ENCODE measurements around the gene DLX1. TPM values are rescaled to one million over a fixed set of nuclear protein-coding genes. Genes with fewer than 3 reads are reported as not detected.
"Not testable (repeated sequence)": the region's sequence is repeated elsewhere in the genome, so short reads cannot be mapped to it uniquely, and the experiment has no call there.

The DLX1 gene
- total RNA-seq, 1 donor from 2014 or later: not detected

DNA sequence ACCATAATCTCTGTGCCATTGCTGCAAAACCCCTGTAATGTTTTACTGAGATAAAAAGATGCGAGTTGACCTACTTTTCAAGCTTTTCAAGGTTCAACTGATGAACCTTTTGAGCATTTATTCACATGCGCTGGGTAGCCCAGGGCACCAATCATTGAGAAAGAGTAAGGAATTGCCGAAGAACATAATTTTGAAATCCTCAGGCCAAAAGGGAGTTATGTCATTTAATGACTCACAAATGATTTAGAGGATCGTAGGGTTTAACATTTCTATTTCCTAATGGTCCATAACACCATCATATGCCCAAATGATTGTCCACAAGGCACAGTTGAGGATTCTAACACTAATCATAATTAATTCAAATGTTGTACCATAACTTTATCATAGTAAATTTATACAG is 20.2 kb upstream of the DLX1 start:
- no peak for DNase-seq (ENCODE audit: low read depth)

DNA sequence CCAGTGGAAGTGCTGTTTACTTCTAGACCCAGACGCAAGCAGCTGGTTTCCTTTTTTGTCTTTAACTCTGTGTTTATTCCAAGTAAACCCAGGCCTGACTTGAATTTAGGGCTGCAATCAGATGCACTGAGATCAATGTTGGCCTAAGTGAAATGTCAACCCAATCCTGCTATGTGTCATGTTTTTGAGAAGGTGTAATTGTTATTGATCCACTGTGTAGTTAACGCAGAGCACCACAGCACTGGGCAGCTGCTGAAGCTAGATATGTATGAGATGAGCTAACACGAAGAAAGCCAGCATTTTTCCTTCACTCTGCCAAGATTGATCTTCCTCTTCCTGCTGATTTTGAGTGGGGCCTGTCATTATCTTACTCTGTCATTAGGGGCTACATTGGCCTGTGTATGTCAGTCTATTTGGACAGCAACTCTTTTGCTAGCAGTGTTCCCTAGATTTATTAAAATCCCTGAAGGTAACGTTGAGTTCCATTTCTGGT is 18.9 kb upstream of the DLX1 start:
- no peak for DNase-seq (ENCODE audit: low read depth)

DNA sequence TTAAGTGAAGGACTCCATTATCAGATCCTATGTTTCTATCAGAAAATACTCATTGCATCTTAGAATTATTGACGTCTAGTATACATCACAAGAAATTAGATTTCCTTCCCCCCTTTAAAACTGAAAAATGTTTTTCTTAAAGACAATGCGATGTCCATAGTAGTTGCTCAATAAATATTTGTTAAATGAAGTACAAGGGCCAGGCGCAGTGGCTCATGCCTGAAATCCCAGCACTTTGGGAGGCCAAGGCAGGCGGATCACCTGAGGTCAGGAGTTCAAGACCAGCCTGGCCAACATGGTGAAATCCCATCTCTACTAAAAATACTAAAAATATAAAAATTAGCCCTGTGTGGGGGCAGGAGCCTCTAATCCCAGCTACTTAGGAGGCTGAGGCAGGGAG is 17.4 kb upstream of the DLX1 start:
- not testable (repeated sequence) for DNase-seq (ENCODE audit: low read depth)

DNA sequence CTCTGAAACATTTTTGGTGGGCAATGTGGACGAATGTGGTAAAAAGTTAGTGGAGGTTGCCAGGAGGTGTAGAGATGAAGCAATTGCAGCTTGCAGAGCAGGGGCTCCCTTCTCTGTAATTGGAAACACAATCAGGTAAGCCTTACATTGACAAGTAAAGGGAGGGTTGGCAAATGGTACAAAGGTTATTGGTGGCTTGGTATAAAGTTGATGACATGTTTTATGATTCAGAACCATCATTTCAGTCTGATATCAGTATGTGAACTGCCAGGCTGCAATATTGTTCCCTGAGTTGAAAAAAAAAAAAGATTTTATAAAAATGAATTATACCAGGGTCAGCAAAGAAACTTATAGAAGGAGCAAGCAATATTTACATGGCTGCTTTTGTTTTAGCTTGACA is 14.4 kb upstream of the DLX1 start:
- DNase-seq (ENCODE audit: low read depth): no peak

DNA sequence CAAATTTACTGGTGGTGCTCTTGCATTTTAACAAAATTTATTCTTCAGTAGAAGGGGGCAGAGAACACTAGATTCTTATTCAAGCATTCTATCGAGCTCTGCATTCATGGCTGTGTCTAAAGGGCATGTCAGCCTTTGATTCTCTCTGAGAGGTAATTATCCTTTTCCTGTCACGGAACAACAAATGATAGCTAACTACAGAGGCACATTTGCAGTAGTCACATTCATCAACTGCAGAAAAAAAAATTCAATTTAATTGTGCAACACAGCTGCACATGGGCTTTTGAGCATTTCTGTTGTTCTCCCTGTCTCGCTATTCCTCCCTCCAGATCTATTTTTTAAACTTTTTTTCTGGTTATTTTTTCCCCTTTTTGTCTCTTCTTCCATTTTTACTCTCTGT is 13.0 kb upstream of the DLX1 start:
- no peak for DNase-seq (ENCODE audit: low read depth)

DNA sequence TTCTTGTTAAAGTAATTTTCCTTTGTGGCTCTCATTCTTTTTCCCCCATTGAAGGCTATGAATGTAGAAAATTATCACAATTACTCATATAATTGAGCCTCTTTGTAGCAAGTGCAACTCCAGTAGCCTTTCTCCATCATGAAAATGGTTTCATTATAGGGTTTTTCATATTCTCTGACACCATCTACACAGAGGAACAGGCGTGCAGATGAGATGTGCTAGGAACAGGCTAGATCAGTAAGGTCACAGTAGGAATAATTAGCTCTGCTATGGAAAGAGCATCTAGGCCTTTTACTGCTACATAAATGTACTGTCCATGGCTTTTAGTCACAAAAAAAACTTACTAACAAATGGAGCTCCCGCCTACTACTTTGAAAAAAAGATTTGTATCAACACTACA is 12.6 kb upstream of the DLX1 start:
- no peak for DNase-seq (ENCODE audit: low read depth)

DNA sequence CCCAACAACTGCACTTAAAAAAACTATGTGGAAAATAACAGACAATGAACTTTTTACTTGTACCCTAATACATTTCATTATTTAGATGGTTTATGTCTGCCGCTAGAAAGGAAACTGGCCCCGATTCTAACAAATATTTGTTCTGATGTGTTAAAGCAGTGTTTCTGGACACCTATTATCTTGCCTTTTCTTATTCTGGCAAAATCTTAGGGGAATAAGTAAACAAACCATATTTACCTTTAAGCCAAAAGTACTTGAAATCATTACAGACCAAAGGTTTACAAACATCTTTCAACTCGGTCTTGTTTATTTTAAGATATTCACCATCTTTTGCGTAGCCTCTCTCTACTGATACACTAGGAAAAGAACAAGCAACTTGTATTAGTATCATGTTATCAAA is 11.8 kb upstream of the DLX1 start:
- no peak for DNase-seq (ENCODE audit: low read depth)

DNA sequence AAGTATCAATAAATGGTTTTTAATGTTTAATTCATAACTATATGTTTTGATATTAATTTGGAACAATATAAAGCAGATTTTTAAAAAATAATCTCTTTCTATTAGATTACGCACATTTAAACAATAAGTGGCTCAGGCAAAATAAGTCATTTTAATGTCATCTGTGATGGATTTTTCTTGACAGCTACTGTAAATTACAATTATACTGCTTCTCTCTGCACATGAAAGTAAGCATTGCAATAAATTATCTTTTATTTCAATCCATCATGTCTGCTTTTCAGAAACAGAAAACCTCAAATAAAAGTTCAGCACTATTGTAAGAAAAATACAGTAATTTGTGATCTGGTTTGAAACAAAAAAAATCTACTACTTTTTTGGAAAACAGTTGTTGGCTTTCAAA is 11.1 kb upstream of the DLX1 start:
- DNase-seq (ENCODE audit: low read depth): no peak

DNA sequence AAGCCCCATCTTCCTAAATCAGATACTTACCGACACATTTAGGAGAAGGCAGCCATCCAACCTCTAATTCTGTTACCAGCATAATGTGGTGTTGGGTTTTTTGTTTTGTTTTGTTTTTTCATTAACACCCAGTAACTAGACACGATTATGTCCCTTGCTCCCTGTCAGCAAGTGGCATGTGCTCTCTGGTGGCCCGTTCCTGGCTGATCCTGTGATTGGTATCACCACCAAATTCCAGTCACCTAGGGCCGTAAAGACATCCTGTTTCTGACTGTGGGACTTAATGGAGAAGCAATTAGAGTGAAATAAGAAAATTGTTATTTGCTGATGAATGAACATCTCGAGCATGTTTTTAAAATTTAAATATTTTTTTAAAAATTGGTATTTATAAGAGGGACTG is 5.9 kb upstream of the DLX1 start:
- DNase-seq (ENCODE audit: low read depth): no peak

DNA sequence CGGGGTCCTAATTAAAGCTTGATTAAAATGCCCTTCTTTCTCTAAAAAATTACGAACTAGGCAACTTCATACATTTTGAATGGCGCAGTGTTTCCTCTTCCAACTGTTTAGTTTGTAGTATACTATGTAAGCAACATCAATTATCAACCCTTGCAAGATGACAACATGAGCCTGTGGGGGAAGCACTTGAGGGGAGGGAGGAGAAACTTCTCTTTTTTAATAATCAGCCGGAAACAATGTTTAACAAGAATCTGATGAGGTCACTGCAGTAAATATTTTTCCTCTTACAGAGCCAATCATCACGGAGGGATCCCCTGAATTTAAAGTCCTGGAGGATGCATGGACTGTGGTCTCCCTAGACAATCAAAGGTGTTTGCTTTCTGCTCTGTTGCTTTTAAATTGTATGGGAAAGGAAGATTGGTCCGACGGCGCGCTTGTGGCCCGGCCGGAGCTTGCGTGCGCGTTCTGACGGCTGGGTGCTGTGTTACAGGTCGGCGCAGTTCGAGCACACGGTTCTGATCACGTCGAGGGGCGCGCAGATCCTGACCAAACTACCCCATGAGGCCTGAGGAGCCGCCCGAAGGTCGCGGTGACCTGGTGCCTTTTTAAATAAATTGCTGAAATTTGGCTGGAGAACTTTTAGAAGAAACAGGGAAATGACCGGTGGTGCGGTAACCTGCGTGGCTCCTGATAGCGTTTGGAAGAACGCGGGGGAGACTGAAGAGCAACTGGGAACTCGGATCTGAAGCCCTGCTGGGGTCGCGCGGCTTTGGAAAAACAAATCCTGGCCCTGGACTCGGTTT is 5.3 kb upstream of the DLX1 start:
- DNase-seq (ENCODE audit: low read depth): no peak

DNA sequence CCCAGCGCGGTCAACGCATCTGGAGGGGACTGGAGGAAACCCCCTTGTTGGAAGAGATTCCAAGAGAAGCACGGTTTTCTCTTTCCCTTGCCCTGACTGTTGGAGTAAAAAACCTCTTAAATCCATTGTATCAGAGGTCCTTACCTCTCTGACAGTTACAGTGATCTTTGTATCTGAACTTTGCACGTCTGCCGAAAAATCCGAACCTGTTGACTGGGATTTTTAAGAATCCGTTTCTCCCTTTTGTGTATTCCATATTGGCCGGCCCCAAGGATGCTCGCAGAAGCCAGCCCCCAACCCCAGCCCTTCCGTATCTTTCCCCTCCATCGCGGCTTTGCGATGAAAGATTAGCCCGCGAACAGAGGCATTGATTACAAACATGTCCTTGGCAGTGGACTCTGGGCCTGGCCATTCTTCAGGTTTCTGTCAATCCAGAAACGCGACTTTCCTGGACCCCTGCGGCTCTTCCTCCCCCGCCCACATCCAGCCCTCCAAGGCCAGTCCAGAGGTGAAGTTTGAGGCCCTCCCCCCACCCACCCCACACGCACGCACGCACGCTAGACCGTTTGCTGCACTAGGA is 4.6 kb upstream of the DLX1 start:
- DNase-seq (ENCODE audit: low read depth): no peak

DNA sequence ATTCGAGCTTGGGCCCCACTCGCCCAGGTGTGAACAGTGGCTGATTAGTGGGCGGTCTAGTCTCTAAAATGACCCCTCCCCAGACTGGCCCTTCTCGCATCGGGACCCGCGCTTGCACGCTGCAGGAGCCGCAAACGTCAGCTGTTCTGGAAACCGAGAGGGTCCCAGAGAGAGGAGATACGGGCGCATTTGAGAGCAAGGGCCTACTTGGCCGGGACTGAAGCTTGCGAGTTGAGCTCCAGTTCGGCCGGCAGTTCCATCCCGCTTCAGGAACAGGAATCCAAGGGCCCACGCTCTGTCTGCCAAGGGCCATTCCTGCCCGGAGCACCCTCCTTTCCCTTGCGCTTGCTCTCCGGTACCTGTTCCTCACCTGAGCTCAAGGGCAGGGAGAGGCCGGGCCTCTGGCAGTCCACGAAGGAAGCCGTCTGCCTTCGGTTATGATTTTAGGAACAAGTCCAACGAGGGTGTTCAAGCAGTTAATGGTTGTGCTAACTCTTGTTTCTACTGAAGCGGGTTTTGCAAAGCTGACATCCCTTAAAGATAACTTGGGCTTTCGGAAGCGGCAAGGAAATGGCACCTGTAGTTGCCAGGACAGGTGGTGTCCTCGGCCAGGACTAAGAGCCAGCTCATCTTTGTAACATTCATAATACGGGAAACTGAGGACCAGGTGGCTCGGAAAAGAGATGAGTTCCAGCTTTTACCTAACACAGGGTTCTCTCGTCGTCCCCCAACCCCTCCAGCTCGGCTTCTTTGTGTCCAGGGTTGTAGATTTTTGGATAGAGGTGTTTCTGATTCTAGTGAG is 3.9 kb upstream of the DLX1 start:
- DNase-seq (ENCODE audit: low read depth): no peak

DNA sequence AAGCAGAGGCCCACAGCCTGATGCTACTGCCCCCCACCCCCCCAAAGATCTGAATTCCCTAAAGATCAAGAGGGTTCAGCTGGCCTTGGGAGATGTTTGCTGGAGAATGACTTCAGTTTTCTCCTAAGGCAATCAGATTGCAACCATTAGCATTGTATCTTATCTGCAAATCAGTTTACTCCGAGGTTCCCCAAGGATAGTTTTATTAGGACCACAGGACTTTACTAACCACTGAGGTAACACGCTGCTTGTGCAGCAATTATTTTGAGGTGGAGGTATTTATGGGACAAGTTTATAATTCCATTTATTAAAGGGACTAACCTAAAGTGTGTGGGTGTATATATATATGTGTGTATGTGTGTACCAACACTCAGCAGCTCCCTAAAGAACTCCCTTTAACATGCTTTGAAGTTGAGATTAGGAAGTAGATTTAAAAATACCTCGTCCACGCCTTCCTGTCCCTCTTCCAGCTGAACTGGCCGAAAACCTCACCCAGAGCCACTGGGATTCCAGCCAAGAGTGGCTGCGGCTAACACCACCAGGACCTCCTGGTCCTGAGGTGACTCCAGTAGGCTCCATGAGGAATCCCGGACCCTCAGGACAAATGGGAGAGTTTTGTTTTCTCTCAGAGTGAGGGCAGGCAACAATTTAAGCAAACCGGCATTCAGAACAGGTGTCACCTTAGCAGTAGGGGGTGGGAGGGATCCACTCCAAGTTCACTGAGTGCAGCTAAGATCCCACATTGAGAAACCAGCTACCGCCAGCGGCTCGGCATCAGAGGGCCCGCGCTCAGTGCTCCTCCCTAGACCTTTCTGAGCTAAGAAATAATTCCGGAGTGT is 3.0 kb upstream of the DLX1 start:
- no peak for DNase-seq (ENCODE audit: low read depth)

DNA sequence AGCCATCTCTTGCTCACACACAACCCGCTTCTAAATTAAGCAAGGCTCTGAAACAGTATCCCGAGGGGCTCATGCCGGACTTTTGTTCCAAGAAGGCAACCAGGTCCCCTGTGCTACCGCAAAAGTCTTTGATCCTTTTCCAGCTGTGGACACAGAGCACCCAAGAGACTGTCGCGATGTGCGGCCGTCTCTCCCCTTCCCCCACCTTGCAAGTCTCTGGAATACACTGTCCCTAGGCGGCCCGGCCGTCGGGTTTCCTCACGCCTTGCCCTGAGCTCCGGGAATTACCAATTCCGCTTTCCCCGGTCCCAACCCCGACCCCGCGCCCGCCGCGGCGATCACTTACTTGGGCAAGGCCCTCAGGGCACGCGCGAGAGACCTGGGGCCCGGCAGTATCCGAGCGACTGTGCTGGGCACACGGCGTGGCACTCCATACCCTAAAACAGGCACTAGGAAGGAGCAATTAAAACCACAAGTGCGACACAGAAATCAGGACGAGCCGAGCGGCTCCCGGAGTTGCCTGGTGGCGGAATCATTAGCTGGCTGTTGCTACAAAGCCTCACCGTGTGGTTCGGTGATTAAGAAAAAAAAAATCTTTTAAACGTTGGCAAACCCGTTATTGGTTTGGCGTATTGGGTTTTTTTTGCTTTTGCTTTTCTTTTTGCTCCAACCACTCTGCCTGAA is 2.2 kb upstream of the DLX1 start:
- no peak for DNase-seq (ENCODE audit: low read depth)

DNA sequence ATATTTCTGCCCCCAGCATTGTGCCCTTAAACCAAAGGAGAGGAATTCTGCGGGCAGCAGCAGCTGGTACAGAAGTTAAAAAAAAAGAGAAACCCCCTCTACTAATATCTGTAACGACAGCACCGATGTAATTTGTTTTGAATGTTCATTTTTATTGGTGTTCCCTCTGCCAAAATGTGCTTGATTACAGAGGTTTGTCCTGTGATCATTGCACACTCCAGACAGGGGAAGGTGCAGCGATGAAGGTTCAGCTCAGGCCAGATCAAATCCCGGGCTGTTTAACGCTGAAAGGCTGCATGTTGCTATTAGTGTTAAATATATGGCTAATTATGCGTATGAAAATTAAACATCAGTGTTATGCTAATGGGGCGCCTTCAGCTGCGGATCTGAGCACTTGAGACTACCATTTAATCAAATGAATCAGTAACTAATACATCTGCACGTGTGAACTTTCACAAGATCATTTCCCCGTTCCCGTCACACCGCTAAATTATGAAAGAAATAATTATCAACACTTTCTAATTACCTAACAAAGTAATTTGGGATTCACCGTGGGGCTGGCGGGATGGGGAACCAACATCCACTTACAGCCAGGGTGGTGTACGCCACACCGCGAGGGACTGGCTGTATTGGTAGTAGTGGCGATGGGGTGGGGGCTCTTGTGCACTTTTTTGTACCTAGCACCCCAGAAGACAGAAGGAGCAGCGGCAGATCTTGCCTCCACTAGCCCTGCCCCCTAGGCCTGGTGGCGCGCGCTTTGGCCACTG is 1.5 kb upstream of the DLX1 start:
- DNase-seq (ENCODE audit: low read depth): no peak

DNA sequence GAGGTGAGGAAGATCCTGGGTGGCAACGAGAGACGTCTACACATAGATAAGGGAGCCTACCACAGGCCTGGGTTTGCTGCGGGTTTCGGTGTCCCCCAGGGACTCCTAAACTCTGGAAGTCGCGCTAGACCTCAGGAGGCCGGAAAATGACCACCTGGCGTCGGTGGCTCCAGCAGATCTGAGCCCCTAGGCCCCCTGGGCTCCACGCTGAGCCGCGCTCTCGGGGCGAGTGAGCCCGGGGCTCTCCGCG is 987 bp upstream of the DLX1 start:
- DNase-seq (ENCODE audit: low read depth): no peak

DNA sequence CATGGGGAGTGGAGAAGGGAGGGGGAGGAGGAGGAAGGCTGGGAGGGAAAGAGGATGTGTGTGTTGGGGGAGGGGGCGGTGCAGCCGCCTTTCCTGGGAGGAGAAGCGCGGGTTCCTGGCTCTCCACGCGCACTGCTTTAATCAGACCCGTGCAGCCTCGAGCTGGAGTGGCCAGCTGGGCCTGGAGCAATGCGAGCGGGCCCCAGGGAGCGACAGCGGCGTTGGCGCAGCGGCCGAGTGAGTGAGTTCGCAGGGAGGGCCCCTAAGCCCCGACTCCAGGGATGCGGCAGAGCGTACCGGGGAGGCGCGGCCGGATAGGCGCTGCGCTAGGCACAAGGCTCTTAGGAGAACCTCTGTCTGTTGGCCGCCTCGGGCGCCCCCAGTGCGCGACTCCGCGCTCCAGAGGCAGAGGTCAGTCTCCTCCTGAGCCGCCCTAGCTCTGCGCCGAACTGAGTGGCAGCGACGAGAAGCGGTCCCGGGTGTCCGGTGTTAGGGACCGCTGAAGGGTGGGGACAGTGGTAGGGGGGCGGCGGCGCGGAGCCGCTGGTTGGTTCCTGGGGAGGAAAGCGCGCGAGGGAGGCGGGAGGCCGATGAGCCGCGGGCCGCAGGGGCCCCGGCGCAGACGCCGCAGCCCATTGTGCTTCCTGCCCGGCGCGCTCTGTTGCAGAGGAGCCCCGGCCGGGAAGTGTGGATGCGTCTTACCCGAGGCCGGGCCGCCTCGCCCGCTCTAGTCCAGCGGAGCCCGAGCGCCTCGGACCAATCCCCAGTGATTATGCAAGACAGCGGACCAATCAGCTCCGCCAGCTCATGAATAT is 455 bp upstream of the DLX1 start:
- peak; percentile 85 for DNase-seq (ENCODE audit: low read depth)

DNA sequence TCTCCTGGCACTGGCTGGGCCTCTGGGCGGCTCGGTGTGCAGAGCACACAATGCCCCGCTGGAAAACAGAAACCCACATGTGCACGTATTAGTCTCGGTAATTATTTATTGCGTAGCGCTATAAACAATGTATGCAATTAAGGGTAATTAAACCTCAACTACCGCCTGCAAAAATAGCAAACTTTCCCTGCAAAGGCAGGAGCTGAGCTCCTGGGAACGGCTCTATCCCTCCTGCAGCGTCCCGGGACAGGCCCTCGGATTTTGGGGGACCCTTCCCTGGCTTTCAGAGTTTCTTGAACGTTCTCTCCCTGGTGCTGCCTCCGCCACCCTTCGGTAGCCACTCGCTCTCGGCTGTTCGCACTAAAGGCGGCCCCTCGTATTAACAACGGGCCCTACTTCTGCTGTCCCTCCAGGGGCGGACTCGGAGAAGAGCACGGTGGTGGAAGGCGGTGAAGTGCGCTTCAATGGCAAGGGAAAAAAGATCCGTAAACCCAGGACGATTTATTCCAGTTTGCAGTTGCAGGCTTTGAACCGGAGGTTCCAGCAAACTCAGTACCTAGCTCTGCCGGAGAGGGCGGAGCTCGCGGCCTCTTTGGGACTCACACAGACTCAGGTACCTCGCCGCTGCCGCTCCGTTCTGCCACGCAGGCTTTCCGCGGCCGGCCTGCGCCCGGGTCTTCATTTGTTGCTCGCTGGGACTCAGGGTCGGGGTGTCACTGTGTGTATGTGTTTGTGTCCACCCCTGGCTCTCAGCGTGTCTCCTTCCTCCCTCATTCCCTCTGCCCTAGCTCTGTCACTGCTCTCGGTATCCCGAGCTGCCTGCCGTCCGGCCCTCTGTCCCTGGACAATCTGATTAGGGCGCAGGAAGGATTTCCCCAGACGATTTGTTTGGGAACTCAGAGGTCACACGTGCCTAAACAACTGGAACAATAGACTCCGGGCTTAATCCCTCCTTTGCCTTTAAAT is 1.2 kb downstream of the DLX1 start:
- no peak for DNase-seq (ENCODE audit: low read depth)
